ENCODE results near the gene PRR3. TPM values are rescaled to one million over a fixed set of nuclear protein-coding genes. Genes with fewer than 3 reads are reported as not detected.
A peak's percentile ranks its signal among the peaks of the same experiment; 100 is the strongest.

The PRR3 gene
- polyA plus RNA-seq, 1 of the 3 experiments (the other 2 are of a cell fraction), result 21.2 TPM

- no peak for TF ChIP-seq REST (IDR thresholded peaks at IDR 0.05; ENCODE audit: low read depth, low read length)
- no peak for TF ChIP-seq MEF2A (IDR thresholded peaks at IDR 0.05; ENCODE audit: borderline replicate concordance, low read depth)
- TF ChIP-seq NFIC (IDR thresholded peaks at IDR 0.05; ENCODE audit: borderline replicate concordance), result no peak
- peak; percentile 67 for TF ChIP-seq SMC3 (IDR thresholded peaks at IDR 0.05; ENCODE audit: low read depth, low read length)
- TF ChIP-seq USF1 (IDR thresholded peaks at IDR 0.05; ENCODE audit: borderline replicate concordance, low read depth), result no peak
- no peak for TF ChIP-seq EP300 (IDR thresholded peaks at IDR 0.05; ENCODE audit: borderline replicate concordance in 1 of 2, low read depth in 1 of 2, low read length in 1 of 2)
- no peak for TF ChIP-seq MAX (IDR thresholded peaks at IDR 0.05; ENCODE audit: low read depth)
- TF ChIP-seq GATA2 (CRISPR knock-in tag; IDR thresholded peaks at IDR 0.05), result no peak
Observed at GRCh38 chr6:30541515-30542403, 15.3 kb upstream of the PRR3 start (continued).

- 60% methylated on average over 4 of the region's 4 CpGs for WGBS (ENCODE audit: low lambda C conversion rate)
- Histone ChIP-seq H3K4me2 (no peak overlapping the region), H3K27ac (ENCODE audit: low read depth in 2 of 2, low read length in 1 of 2) (no peak overlapping the region)
- no peak for TF ChIP-seq REST (IDR thresholded peaks at IDR 0.05; ENCODE audit: low read depth, low read length)
- TF ChIP-seq CTCF (IDR thresholded peaks at IDR 0.05), result no peak
- TF ChIP-seq MXI1 (IDR thresholded peaks at IDR 0.05; ENCODE audit: low read depth, low read length), result no peak
- TF ChIP-seq EZH2phosphoT487 (IDR thresholded peaks at IDR 0.05; ENCODE audit: borderline replicate concordance, low read depth), result no peak
- no peak for TF ChIP-seq USF2 (IDR thresholded peaks at IDR 0.05; ENCODE audit: borderline replicate concordance, low read depth, low read length)
- TF ChIP-seq GATA2 (CRISPR knock-in tag; IDR thresholded peaks at IDR 0.05), result no peak
- no peak for TF ChIP-seq ZBTB33 (IDR thresholded peaks at IDR 0.05; ENCODE audit: borderline replicate concordance, low read depth)
- TF ChIP-seq FOXJ3 (CRISPR knock-in tag; IDR thresholded peaks at IDR 0.05), result no peak
Observed at GRCh38 chr6:30542404-30542725, 14.7 kb upstream of the PRR3 start.

More at GRCh38 chr6:30542404-30542725, 14.7 kb upstream of the PRR3 start:
- Histone ChIP-seq H3K9me3 (no peaks in the 10 kb centered on the region), H3K9ac (no peak overlapping the region), H3K4me3 (ENCODE audit: low read depth in 2 of 2, low read length in 1 of 2) (no peak overlapping the region), H2AFZ (ENCODE audit: low read depth) (no peak overlapping the region), H4K20me1 (ENCODE audit: insufficient read depth) (no peaks in the 10 kb centered on the region), H3K9me2 (no peaks in the 10 kb centered on the region), H3K79me2 (ENCODE audit: insufficient read depth) (no peaks in the 10 kb centered on the region), H3K4me1 (ENCODE audit: control insufficient read depth in 1 of 2, insufficient read depth in 2 of 2, low read depth in 1 of 2, low read length in 1 of 2) (peaks cover 3 to 5% of the 10 kb centered on the region in 2 experiments; a peak in 1 of 4 replicates), H3K27me3 (ENCODE audit: insufficient read depth) (no peaks in the 10 kb centered on the region), H3F3A (replicated peaks; ENCODE audit: insufficient read depth) (peaks cover 8% of the 10 kb centered on the region), H3K36me3 (replicated peaks in 1 of 2; ENCODE audit: control insufficient read depth in 1 of 2, insufficient read depth in 2 of 2, low read length in 1 of 2) (peaks cover 0 to 22% of the 10 kb centered on the region in 2 experiments)
- DNase-seq, result no peak
- ChIA-PET POLR2A (interaction anchor here (1.2 to 1.5 kb wide), 2 partner anchors 55 to 73 kb away, joined by 3 to 4 read pairs; no protein-coding TSS in a partner anchor), CTCF (interaction anchor here (0.7 to 11.3 kb wide), 9 partner anchors 11 to 118 kb away, joined by 3 to 203 read pairs (median 17); partner anchors contain the start of genes GNL1, HLA-E and PRR3)
